Measurements from ENCODE around the gene COL4A6. TPM values are rescaled to one million over a fixed set of nuclear protein-coding genes. Genes with fewer than 3 reads are reported as not detected.

Gene COL4A6
- total and polyA plus RNA-seq, 9 donors: 3.3 to 32.1 (median 11.7) TPM

- no peaks in the 10 kb centered on the region for H3K9me3 ChIP-seq
- WGBS, 3 donors: 82 to 92% (median 92%) methylated on average over 1 of the region's 1 CpG
- H3K27ac ChIP-seq: no peak overlapping the region
- no peak for TF ChIP-seq POLR2A (IDR thresholded peaks at IDR 0.05)
- no peak for TF ChIP-seq CTCF (IDR thresholded peaks at IDR 0.05)
- TF ChIP-seq EP300 (IDR thresholded peaks at IDR 0.05): no peak
- no peaks in the 10 kb centered on the region for H3K36me3 ChIP-seq
- H3K4me1 ChIP-seq (ENCODE audit: insufficient read depth): no peaks in the 10 kb centered on the region
- no peaks in the 10 kb centered on the region for H3K27me3 ChIP-seq
- no peak for DNase-seq
- no peak overlapping the region for H3K4me3 ChIP-seq
- intact Hi-C loops (cut with DNase I): no loop called here
These were observed 207.6 kb downstream of the COL4A6 start for GRCh38 chrX:108230574-108230973.

DNA sequence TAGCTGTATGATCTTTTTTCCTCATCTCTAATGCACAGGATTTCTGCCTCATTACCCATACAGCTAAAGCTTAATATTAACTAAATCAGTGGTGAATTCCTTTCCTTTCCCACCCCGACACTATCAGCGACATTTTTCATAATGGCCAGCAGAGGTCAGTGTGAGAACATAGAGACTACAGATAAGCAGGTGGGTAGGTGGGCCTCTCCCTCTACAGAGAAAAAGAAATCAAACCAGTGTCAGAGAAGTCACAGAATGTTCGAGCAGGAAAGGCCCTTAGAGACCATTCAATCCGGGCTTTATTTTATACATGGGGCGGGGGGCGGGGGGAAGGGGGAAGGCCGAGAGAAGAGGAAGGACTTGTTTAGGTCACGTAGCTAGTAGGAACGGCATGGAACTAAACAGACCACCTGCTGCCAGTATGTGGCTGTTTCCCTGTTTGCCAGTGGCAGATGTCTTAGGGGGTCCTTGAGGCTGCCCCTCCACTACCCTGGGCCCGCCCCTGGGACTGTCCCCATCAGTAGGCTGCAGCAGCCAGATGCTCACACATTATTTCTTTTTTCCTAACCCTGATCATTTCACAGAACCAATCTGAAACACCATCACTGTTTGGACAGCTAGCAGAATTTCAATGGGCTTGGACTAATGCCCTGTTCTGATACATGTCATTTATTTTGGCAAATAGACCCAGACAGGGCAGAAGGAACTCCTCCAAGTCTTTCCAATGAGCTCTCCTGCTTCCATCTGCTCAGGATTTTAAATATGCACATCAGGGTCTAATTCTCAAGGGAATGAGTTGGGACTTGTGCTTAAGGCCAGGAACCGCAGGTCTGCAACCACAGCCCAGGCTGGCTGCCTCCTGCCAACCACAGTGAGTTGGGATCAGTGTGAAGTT lies 213.2 kb downstream of the COL4A6 start:
- intact Hi-C loops (cut with DNase I): no loop called here
- WGBS, 3 donors: 23 to 30% (median 24%) methylated on average over 11 of the region's 11 CpGs
- TF ChIP-seq POLR2A (IDR thresholded peaks at IDR 0.05) (no peak), CTCF (IDR thresholded peaks at IDR 0.05) (peak in 2 of 3 donors; percentile 12 to 21)

DNA sequence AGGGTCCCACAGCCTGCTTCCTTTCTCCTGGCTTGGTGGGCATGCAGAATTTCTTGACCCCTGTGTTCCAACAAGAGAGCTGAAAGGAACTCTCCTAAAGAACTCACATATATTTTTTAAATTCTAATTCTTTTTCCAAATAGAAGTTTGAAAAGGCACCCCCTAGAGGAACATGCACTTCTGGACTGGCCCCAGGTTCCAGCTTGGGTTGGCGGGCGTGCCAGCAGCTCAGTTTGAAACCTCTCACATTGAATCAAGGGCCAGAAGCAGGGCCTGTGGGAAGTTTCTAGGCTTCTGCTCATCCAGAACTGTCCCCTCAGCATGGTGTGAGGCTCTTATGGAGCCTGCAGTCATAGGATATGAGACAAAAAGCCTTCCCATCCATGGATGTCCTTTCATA lies 214.0 kb downstream of the COL4A6 start:
- no peaks in the 10 kb centered on the region for H3K9me3 ChIP-seq
- H3K4me3 ChIP-seq: no peak overlapping the region
- no peaks in the 10 kb centered on the region for H3K36me3 ChIP-seq
- intact Hi-C loops (cut with DNase I): no loop called here
- no peak overlapping the region for H3K27ac ChIP-seq
- TF ChIP-seq CTCF (IDR thresholded peaks at IDR 0.05) (no peak), POLR2A (IDR thresholded peaks at IDR 0.05) (no peak), EP300 (IDR thresholded peaks at IDR 0.05) (no peak)
- WGBS, 3 donors: 64 to 85% (median 80%) methylated on average over 2 of the region's 2 CpGs
- H3K27me3 ChIP-seq: no peaks in the 10 kb centered on the region
- DNase-seq: peak in 2 of 5 donors; percentile 23 to 38
- peaks cover 4% of the 10 kb centered on the region for H3K4me1 ChIP-seq (ENCODE audit: insufficient read depth)

More for the DNA sequence above, 213.2 kb downstream of the COL4A6 start:
- Histone ChIP-seq H3K27ac (no peak overlapping the region), H3K4me3 (no peak overlapping the region), H3K36me3 (no peaks in the 10 kb centered on the region), H3K27me3 (no peaks in the 10 kb centered on the region), H3K9me3 (no peaks in the 10 kb centered on the region), H3K4me1 (ENCODE audit: insufficient read depth) (peaks cover 4% of the 10 kb centered on the region)
- peak in 1 of 5 donors; percentile 26 for DNase-seq

- Histone ChIP-seq H3K27me3 (no peaks in the 10 kb centered on the region), H3K36me3 (no peaks in the 10 kb centered on the region), H3K4me3 (no peak overlapping the region), H3K27ac (no peak overlapping the region), H3K4me1 (ENCODE audit: insufficient read depth) (peaks cover 4% of the 10 kb centered on the region), H3K9me3 (no peaks in the 10 kb centered on the region)
- peak in 2 of 5 donors; percentile 34 to 45 for DNase-seq
- intact Hi-C loops (cut with DNase I): no loop called here
- TF ChIP-seq CTCF (IDR thresholded peaks at IDR 0.05) (no peak), POLR2A (IDR thresholded peaks at IDR 0.05) (no peak), EP300 (IDR thresholded peaks at IDR 0.05) (no peak)
- 28 to 37% (median 32%) methylated on average over 5 of the region's 5 CpGs for WGBS, 3 donors
These were observed 214.6 kb downstream of the COL4A6 start for GRCh38 chrX:108223585-108223984.
